Ovary (tissue), 3 donors: ENCODE results near the gene PABPC1L.

Experiments used
- CTCF ChIP-seq, 3 donors: fragments of 450-650 bp in 2 of 3; fragments of 200-600 bp in 1 of 3; IDR thresholded peaks; one replicate each; pipeline versions ENCODE4 v1.5.1 to v1.8.0; 2016 to 2022; ENCODE audit warnings: antibody characterized with exemption in 3 of 3, mild to moderate bottlenecking in 1 of 3
- EP300 ChIP-seq: sonication (generic); formaldehyde crosslinking; IDR thresholded peaks from one replicate; pipeline ENCODE4 v1.6.1; 2017; ENCODE audit warnings: antibody characterized with exemption
- POLR2A ChIP-seq: fragments of 450-650 bp; IDR thresholded peaks from one replicate; pipeline ENCODE4 v1.6.1; 2017; ENCODE audit warnings: antibody characterized with exemption, mild to moderate bottlenecking, moderate library complexity
- donor health status: DM: no; HTN: no; CAD: no.

- no peak for TF ChIP-seq CTCF (IDR thresholded peaks at IDR 0.05)
- no peak for TF ChIP-seq POLR2A
- no peak for TF ChIP-seq EP300
These were observed 31.3 kb downstream of the PABPC1L start for GRCh38 chr20:44941120-44941691.
